GM18519 (cell line): ENCODE data around the gene PRPSAP1.
"Not testable (repeated sequence)": the region's sequence is repeated elsewhere in the genome, so short reads cannot be mapped to it uniquely, and the experiment has no call there.

Source experiments
- ATAC-seq: cut with Tn5 transposase; IDR thresholded peaks from one replicate; pipeline ENCODE4 v1.9.1; 2021; ENCODE audit warnings: mild to moderate bottlenecking, moderate library complexity; ENCODE audit not compliant: unreplicated experiment, low FRiP score

Gene PRPSAP1

GRCh38 chr17:76268991-76269981 is 84.4 kb downstream of the PRPSAP1 start:
- ATAC-seq, result no peak

GRCh38 chr17:76268015-76268749 is 85.5 kb downstream of the PRPSAP1 start:
- no peak for ATAC-seq

- ATAC-seq, result not testable (repeated sequence)
Observed at GRCh38 chr17:76267581-76268001, 86.1 kb downstream of the PRPSAP1 start.

- ATAC-seq, result no peak
Observed at GRCh38 chr17:76267051-76267576, 86.6 kb downstream of the PRPSAP1 start.

GRCh38 chr17:76266244-76266938 is 87.3 kb downstream of the PRPSAP1 start:
- ATAC-seq, result no peak

GRCh38 chr17:76265624-76266243 is 88.0 kb downstream of the PRPSAP1 start:
- ATAC-seq, result no peak

GRCh38 chr17:76264755-76265623 is 88.7 kb downstream of the PRPSAP1 start, which contains the start of gene UBALD2:
UBALD2 (plus strand) TSS chr17:76265348; CDS start chr17:76265506, 158 bp downstream.
- peak; percentile 64 for ATAC-seq

- ATAC-seq, result no peak
Observed at GRCh38 chr17:76264425-76264754, 89.3 kb downstream of the PRPSAP1 start.

- ATAC-seq, result no peak
Observed at GRCh38 chr17:76263896-76264295, 89.8 kb downstream of the PRPSAP1 start.

- ATAC-seq, result no peak
Observed at GRCh38 chr17:76262732-76263344, 90.9 kb downstream of the PRPSAP1 start.

GRCh38 chr17:76261421-76262215 is 92.1 kb downstream of the PRPSAP1 start:
- no peak for ATAC-seq

- no peak for ATAC-seq
Observed at GRCh38 chr17:76260669-76261068, 93.0 kb downstream of the PRPSAP1 start.

GRCh38 chr17:76260220-76260619 is 93.5 kb downstream of the PRPSAP1 start:
- no peak for ATAC-seq
